ENCODE measurements around the gene CCNL2. TPM values are rescaled to one million over a fixed set of nuclear protein-coding genes. Genes with fewer than 3 reads are reported as not detected.

Gene CCNL2
- total and polyA plus RNA-seq, 2 of the 13 experiments (the other 11 are each of a cell fraction or from before 2014, with no cell fraction given), result 105 to 340 TPM

GRCh38 chr1:1359664-1360468 lies 39.3 kb downstream of the CCNL2 start (continued):
- TF ChIP-seq ZNF574 (CRISPR knock-in tag; IDR thresholded peaks at IDR 0.05), result peak; percentile 46
- no peak for TF ChIP-seq YY1 (IDR thresholded peaks at IDR 0.05; ENCODE audit: insufficient read depth, insufficient replicate concordance, low read depth, low read length)
- TF ChIP-seq SALL1 (CRISPR knock-in tag; IDR thresholded peaks at IDR 0.05), result peak; percentile 68; the same call in 1 of the 2 replicates

GRCh38 chr1:1359308-1359663 lies 39.8 kb downstream of the CCNL2 start:
- Histone ChIP-seq H3K27ac (ENCODE audit: extremely low read length, insufficient read depth, low read length) (peak overlapping the region; percentile 88), H3K9ac (ENCODE audit: insufficient read depth, low read depth, low read length) (peak overlapping the region; percentile 80), H4K20me1 (ENCODE audit: insufficient read depth, low read length) (no peaks in the 10 kb centered on the region), H3K36me3 (replicated peaks in 1 of 2; ENCODE audit: control insufficient read depth in 1 of 2, insufficient read depth in 2 of 2, low read length in 2 of 2) (no peaks in the 10 kb centered on the region), H3K4me3 (replicated peaks in 1 of 3; ENCODE audit: insufficient read depth in 1 of 3, low read depth in 2 of 3, low read length in 3 of 3) (peak overlapping the region; percentile 69 to 74 (median 71)), H3K27me3 (ENCODE audit: control insufficient read depth in 1 of 2, insufficient read depth in 2 of 2, low read length in 2 of 2) (no peaks in the 10 kb centered on the region), H3K4me1 (ENCODE audit: insufficient read depth, low read length) (peaks cover 57% of the 10 kb centered on the region), H3K9me3 (ENCODE audit: low read length) (no peaks in the 10 kb centered on the region), H2AFZ (ENCODE audit: low read length) (no peak overlapping the region), H3K4me2 (ENCODE audit: low read depth, low read length) (peak overlapping the region; percentile 92), H3K79me2 (ENCODE audit: insufficient read depth, low read length) (peaks cover 4% of the 10 kb centered on the region)
- CTCF ChIA-PET (ENCODE audit: low intra/inter-chr PET ratio, low total read pairs), result no interaction called here
- in situ Hi-C loops (cut with HindIII; ENCODE audit: extremely low pct_ligation_motif_present, low pct_unique_long_range_greater_than_20kb), result no loop called here
- FAIRE-seq, result no peak
- POLR2A ChIA-PET, result interaction anchor here (0.9 to 4.0 kb wide), 6 partner anchors 11 to 72 kb away, joined by 3 to 38 read pairs (median 14); partner anchors contain the start of genes AURKAIP1, CCNL2 and DVL1
- BruUV-seq (replicated peaks), result TSS peak; percentile 62
- no peak for DNase-seq (ENCODE audit: low spot score)
- peak; percentile 1; the same call in 1 of the 3 replicates for ATAC-seq
- 38% methylated on average over 5 of the region's 6 CpGs for WGBS (ENCODE audit: low lambda C conversion rate)
- intact Hi-C loops (cut with micrococcal nuclease; ENCODE audit: unreplicated experiment), result no loop called here
- TF ChIP-seq SRF (IDR thresholded peaks at IDR 0.05; ENCODE audit: low read depth, low read length), result no peak
- 0 out of 2 replicates have a peak, but pooled peaks have one; percentile 4 for TF ChIP-seq ZNF747 (CRISPR knock-in tag; IDR thresholded peaks at IDR 0.05; ENCODE audit: borderline replicate concordance)
- TF ChIP-seq, protein P1, sequence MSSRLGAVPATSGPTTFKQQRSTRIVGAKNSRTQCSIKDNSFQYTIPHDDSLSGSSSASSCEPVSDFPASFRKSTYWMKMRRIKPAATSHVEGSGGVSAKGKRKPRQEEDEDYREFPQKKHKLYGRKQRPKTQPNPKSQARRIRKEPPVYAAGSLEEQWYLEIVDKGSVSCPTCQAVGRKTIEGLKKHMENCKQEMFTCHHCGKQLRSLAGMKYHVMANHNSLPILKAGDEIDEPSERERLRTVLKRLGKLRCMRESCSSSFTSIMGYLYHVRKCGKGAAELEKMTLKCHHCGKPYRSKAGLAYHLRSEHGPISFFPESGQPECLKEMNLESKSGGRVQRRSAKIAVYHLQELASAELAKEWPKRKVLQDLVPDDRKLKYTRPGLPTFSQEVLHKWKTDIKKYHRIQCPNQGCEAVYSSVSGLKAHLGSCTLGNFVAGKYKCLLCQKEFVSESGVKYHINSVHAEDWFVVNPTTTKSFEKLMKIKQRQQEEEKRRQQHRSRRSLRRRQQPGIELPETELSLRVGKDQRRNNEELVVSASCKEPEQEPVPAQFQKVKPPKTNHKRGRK (CRISPR knock-in tag; IDR thresholded peaks at IDR 0.05), result no peak
- TF ChIP-seq HNF1B (CRISPR knock-in tag; IDR thresholded peaks at IDR 0.05), result peak; percentile 5; the same call in 1 of the 2 replicates
- TF ChIP-seq CC2D1A (CRISPR knock-in tag; IDR thresholded peaks at IDR 0.05), result no peak
- TF ChIP-seq ZBTB8A (CRISPR knock-in tag; IDR thresholded peaks at IDR 0.05; ENCODE audit: borderline replicate concordance, low read depth), result no peak
- 0 out of 2 replicates have a peak, but pooled peaks have one; percentile 3 for TF ChIP-seq ATF7-NPFF (CRISPR knock-in tag; IDR thresholded peaks at IDR 0.05; ENCODE audit: low read depth)
- no peak for TF ChIP-seq ZNF746 (CRISPR knock-in tag; IDR thresholded peaks at IDR 0.05)
- TF ChIP-seq FOXA1 (IDR thresholded peaks at IDR 0.05), result no peak
- TF ChIP-seq FOXA1 (CRISPR knock-in tag; IDR thresholded peaks at IDR 0.05), result no peak
- peak; percentile 36 for TF ChIP-seq U2AF1 (optimal IDR thresholded peaks at IDR 0.05; ENCODE audit: low read depth, low read length)
- TF ChIP-seq SMYD3 (CRISPR knock-in tag; IDR thresholded peaks at IDR 0.05), result no peak
